Sigmoid colon (tissue), 4 donors: Measurements from ENCODE around the gene PANX1.
"Not testable (repeated sequence)": the region's sequence is repeated elsewhere in the genome, so short reads cannot be mapped to it uniquely, and the experiment has no call there.

Experiments used
- CTCF ChIP-seq, 4 experiments: fragments of 450-650 bp in 3 of 4; fragments of 200-600 bp in 1 of 4; IDR thresholded peaks; one replicate each; pipeline ENCODE4 v1.5.1; 2016 to 2019; ENCODE audit warnings: antibody characterized with exemption in 4 of 4, mild to moderate bottlenecking in 3 of 4, moderate library complexity in 2 of 4
- EP300 ChIP-seq, 4 donors: sonication (generic); formaldehyde crosslinking; IDR thresholded peaks; one replicate each; pipeline ENCODE4 v1.6.1; 2017; ENCODE audit warnings: antibody characterized with exemption in 4 of 4
- POLR2A ChIP-seq, 2 donors: fragments of 450-650 bp; IDR thresholded peaks; one replicate each; pipeline ENCODE4 v1.6.1; 2016; ENCODE audit warnings: antibody characterized with exemption in 2 of 2, mild to moderate bottlenecking in 2 of 2, moderate library complexity in 2 of 2
- POLR2AphosphoS5 ChIP-seq, 4 donors: sonication (generic); formaldehyde crosslinking; IDR thresholded peaks; one replicate each; pipeline ENCODE4 v1.6.1; 2017; ENCODE audit warnings: antibody characterized with exemption in 4 of 4

- TF ChIP-seq POLR2A, CTCF, EP300, POLR2AphosphoS5 (IDR thresholded peaks at IDR 0.05): not testable (repeated sequence)
Measured at GRCh38 chr11:94119676-94120075, 9.0 kb upstream of the PANX1 start.
